H9 (cell line): ENCODE measurements around the gene ARPC5L. TPM values are rescaled to one million over a fixed set of nuclear protein-coding genes. Genes with fewer than 3 reads are reported as not detected.
A peak's percentile ranks its signal among the peaks of the same experiment; 100 is the strongest.

Experiments used
- DNase-seq: peaks from one replicate; pipeline ENCODE4 v3.0.0-alpha.2; 2017
- H2AFZ ChIP-seq: one replicate; pipeline ENCODE4 v1.6.1; 2013; ENCODE audit warnings: mild to moderate bottlenecking, low read length, control low read depth, moderate library complexity
- H2AK5ac ChIP-seq: 2 replicates; pipeline ENCODE4 v1.6.1; 2013; ENCODE audit warnings: low read length, control low read depth, mixed read lengths; ENCODE audit not compliant: insufficient read length
- H2BK120ac ChIP-seq: one replicate; pipeline ENCODE4 v1.6.1; 2013; ENCODE audit warnings: low read depth, mild to moderate bottlenecking, low read length, control low read depth, inconsistent platforms; ENCODE audit not compliant: poor library complexity, severe bottlenecking
- H2BK12ac ChIP-seq: 2 replicates; pipeline ENCODE4 v1.6.1; 2013; ENCODE audit warnings: low read length, control low read depth, mixed read lengths, low read depth; ENCODE audit not compliant: insufficient read length
- H2BK15ac ChIP-seq: 2 replicates; pipeline ENCODE4 v1.6.1; 2013; ENCODE audit warnings: low read depth, low read length, control low read depth
- H2BK20ac ChIP-seq: one replicate; pipeline ENCODE4 v1.6.1; 2013; ENCODE audit warnings: low read depth, mild to moderate bottlenecking, low read length, control low read depth, inconsistent platforms; ENCODE audit not compliant: poor library complexity, severe bottlenecking
- H2BK5ac ChIP-seq: 2 replicates; pipeline ENCODE4 v1.6.1; 2013; ENCODE audit warnings: low read length, control low read depth, mixed read lengths; ENCODE audit not compliant: insufficient read length
- H3K14ac ChIP-seq: 2 replicates; pipeline ENCODE4 v1.6.1; 2013; ENCODE audit warnings: low read length, control low read depth; ENCODE audit not compliant: insufficient read depth
- H3K18ac ChIP-seq: 2 replicates; pipeline ENCODE4 v1.6.1; 2013; ENCODE audit warnings: low read depth, mild to moderate bottlenecking, mixed read lengths, low read length, control low read depth; ENCODE audit not compliant: insufficient read length
- H3K23ac ChIP-seq: 2 replicates; pipeline ENCODE4 v1.6.1; 2013; ENCODE audit warnings: low read length, control low read depth, mixed read lengths, low read depth; ENCODE audit not compliant: insufficient read length
- H3K23me2 ChIP-seq: 2 replicates; pipeline ENCODE4 v1.6.1; 2013; ENCODE audit warnings: low read depth, mild to moderate bottlenecking, mixed read lengths, low read length, control low read depth; ENCODE audit not compliant: insufficient read length, poor library complexity, severe bottlenecking
- H3K27ac ChIP-seq: 2 replicates; pipeline ENCODE4 v1.5.1; 2013; ENCODE audit warnings: low read length, control low read depth, mixed read lengths, low read depth; ENCODE audit not compliant: insufficient read length
- H3K27me3 ChIP-seq: 2 replicates; pipeline ENCODE4 v1.6.1; 2013; ENCODE audit warnings: low read length, control low read depth, inconsistent platforms; ENCODE audit not compliant: insufficient read depth
- H3K4ac ChIP-seq: 2 replicates; pipeline ENCODE4 v1.6.1; 2013; ENCODE audit warnings: low read depth, mild to moderate bottlenecking, control low read depth, inconsistent platforms, low read length, moderate library complexity
- H3K4me1 ChIP-seq: 2 replicates; pipeline ENCODE4 v1.6.1; 2013; ENCODE audit warnings: low read length, control low read depth, inconsistent platforms; ENCODE audit not compliant: insufficient read depth
- H3K4me2 ChIP-seq: 2 replicates; pipeline ENCODE4 v1.6.1; 2013; ENCODE audit warnings: low read length, control low read depth, mixed read lengths; ENCODE audit not compliant: insufficient read length, insufficient read depth
- H3K56ac ChIP-seq: 2 replicates; pipeline ENCODE4 v1.6.1; 2013; ENCODE audit warnings: low read depth, mild to moderate bottlenecking, mixed read lengths, low read length, control low read depth; ENCODE audit not compliant: insufficient read length
- H3K79me1 ChIP-seq: 2 replicates; pipeline ENCODE4 v1.6.1; 2013; ENCODE audit warnings: low read depth, mild to moderate bottlenecking, moderate library complexity, low read length, control low read depth, inconsistent platforms; ENCODE audit not compliant: insufficient read depth, poor library complexity, severe bottlenecking
- H3K79me2 ChIP-seq: 2 replicates; pipeline ENCODE4 v1.6.1; 2013; ENCODE audit warnings: low read length, control low read depth, inconsistent platforms; ENCODE audit not compliant: insufficient read depth
- H3K9ac ChIP-seq: 2 replicates; pipeline ENCODE4 v1.6.1; 2013; ENCODE audit warnings: low read length, control low read depth, mixed read lengths; ENCODE audit not compliant: insufficient read length; ENCODE audit errors: extremely low read depth
- H3K9me3 ChIP-seq: one replicate; pipeline ENCODE4 v1.6.1; 2013; ENCODE audit warnings: low read depth, low read length, inconsistent platforms; ENCODE audit not compliant: control insufficient read depth
- H3T11ph ChIP-seq: one replicate; pipeline ENCODE4 v1.6.1; 2013; ENCODE audit warnings: mild to moderate bottlenecking, low read length, control low read depth, inconsistent platforms
- H4K20me1 ChIP-seq: one replicate; pipeline ENCODE4 v1.6.1; 2013; ENCODE audit not compliant: control insufficient read depth, insufficient read length, insufficient read depth
- H4K5ac ChIP-seq: 2 replicates; pipeline ENCODE4 v1.6.1; 2013; ENCODE audit warnings: low read depth, mild to moderate bottlenecking, mixed read lengths, low read length, control low read depth; ENCODE audit not compliant: insufficient read length
- H4K8ac ChIP-seq: replicated peaks from 2 replicates; pipeline ENCODE4 v1.6.1; 2013; ENCODE audit warnings: low read length, control low read depth, mixed read lengths, low read depth; ENCODE audit not compliant: insufficient read length
- H4K91ac ChIP-seq: 2 replicates; pipeline ENCODE4 v1.6.1; 2013; ENCODE audit warnings: low read depth, mild to moderate bottlenecking, moderate library complexity, mixed read lengths, low read length, control low read depth; ENCODE audit not compliant: insufficient read length
- H3K27ac Mint-ChIP-seq, 3 experiments: 2 replicates in 2 of 3; 3 replicates in 1 of 3; pipeline ENCODE4 v1.8.0; 2020 to 2021; ENCODE audit warnings: mixed read lengths in 3 of 3, mild to moderate bottlenecking in 1 of 3, moderate library complexity in 1 of 3
- H3K27me3 Mint-ChIP-seq: 2 replicates; pipeline ENCODE4 v1.8.0; 2021; ENCODE audit warnings: low read depth, mild to moderate bottlenecking, moderate library complexity, mixed read lengths
- H3K36me3 Mint-ChIP-seq, 3 experiments: 2 replicates in 2 of 3; 3 replicates in 1 of 3; pipeline ENCODE4 v1.8.0; 2020 to 2021; ENCODE audit warnings: low read depth in 3 of 3, mixed read lengths in 3 of 3; ENCODE audit not compliant: insufficient read depth in 1 of 3
- H3K4me1 Mint-ChIP-seq, 2 experiments: 2 replicates each; pipeline ENCODE4 v1.8.0; 2020; ENCODE audit warnings: mixed read lengths in 2 of 2
- H3K4me3 Mint-ChIP-seq, 2 experiments: 2 replicates in 1 of 2; 3 replicates in 1 of 2; pipeline ENCODE4 v1.8.0; 2020 to 2021; ENCODE audit warnings: mild to moderate bottlenecking in 2 of 2, mixed read lengths in 2 of 2, moderate library complexity in 1 of 2
- H3K9me3 Mint-ChIP-seq, 2 experiments: 2 replicates in 1 of 2; 3 replicates in 1 of 2; pipeline ENCODE4 v1.8.0; 2020; ENCODE audit warnings: mild to moderate bottlenecking in 2 of 2, mixed read lengths in 2 of 2, moderate library complexity in 1 of 2
- CTCF ChIP-seq: fragments of 200-600 bp; sonication (generic); conservative IDR thresholded peaks from 3 replicates; pipeline ENCODE4 v1.8.0; 2021; ENCODE audit warnings: antibody characterized with exemption, mild to moderate bottlenecking
- WGBS: extraction: QIAGEN DNeasy Blood & Tissue Kit; methylation state at CpG from one replicate; pipeline ENCODE4 v1.1.7; 2013; ENCODE audit warnings: missing lambda C conversion rate, low lambda C conversion rate, mixed read lengths; ENCODE audit not compliant: insufficient read length; ENCODE audit errors: extremely low coverage; 5-methylcytosine and 5-hydroxymethylcytosine counted together
- total RNA-seq: library from RNA; stranded (reverse); gene quantifications from 2 replicates; pipeline ENCODE4 v1.2.1, GENCODE V29; 2021

ARPC5L gene
- total RNA-seq, 1 experiment from 2014 or later = 67.7 TPM

- Histone ChIP-seq H3K4me1 (peaks cover 3% of the 10 kb centered on the region; the same call in 1 of the 2 replicates), H3K56ac (no peak overlapping the region), H2BK15ac (no peak overlapping the region), H3K4me2 (no peak overlapping the region), H3K27me3 (no peaks in the 10 kb centered on the region), H3K27ac (no peak overlapping the region), H2AK5ac (no peak overlapping the region), H3K23ac (no peak overlapping the region), H3K9me3 (no peaks in the 10 kb centered on the region), H4K20me1 (no peaks in the 10 kb centered on the region), H2BK12ac (no peak overlapping the region), H4K8ac (no peak overlapping the region), H3T11ph (no peak overlapping the region), H2AFZ (no peak overlapping the region), H4K5ac (no peak overlapping the region), H2BK120ac (no peak overlapping the region), H4K91ac (no peak overlapping the region), H3K79me2 (peaks cover 3% of the 10 kb centered on the region; the same call in 1 of the 2 replicates), H3K18ac (no peak overlapping the region), H3K4ac (no peak overlapping the region), H3K9ac (no peak overlapping the region), H3K79me1 (peaks cover 4% of the 10 kb centered on the region), H2BK5ac (no peak overlapping the region), H3K23me2 (peaks cover 3% of the 10 kb centered on the region), H2BK20ac (no peak overlapping the region), H3K14ac (no peak overlapping the region)
- TF ChIP-seq CTCF = no peak
- Mint-ChIP-seq H3K27me3 (no peaks in the 10 kb centered on the region; the same call in 1 of the 2 replicates), H3K27ac (peak overlapping the region in 2 of 3 experiments; percentile 39 to 48; a peak in 2 of 7 replicates), H3K9me3 (no peaks in the 10 kb centered on the region), H3K4me3 (peak overlapping the region in 1 of 2 experiments; percentile 53; a peak in 1 of 5 replicates), H3K36me3 (peaks cover 27 to 33% (median 28%) of the 10 kb centered on the region in 3 experiments; a peak in 6 of 7 replicates), H3K4me1 (peaks cover 10 to 20% of the 10 kb centered on the region in 2 experiments)
- no peak for DNase-seq
- no CpG with 5 or more reads among the region's 7 CpGs for WGBS
Measured at GRCh38 chr9:124854822-124855221, 7.1 kb upstream of the ARPC5L start.
